Amniotic epithelial cell (primary cell): Measurements from ENCODE around the gene FBXL19.
A peak's percentile ranks its signal among the peaks of the same experiment; 100 is the strongest.

ENCODE experiments used
- DNase-seq: peaks from one replicate; pipeline ENCODE4 v3.0.0-alpha.2; 2010; ENCODE audit warnings: low read depth

Gene FBXL19

DNA sequence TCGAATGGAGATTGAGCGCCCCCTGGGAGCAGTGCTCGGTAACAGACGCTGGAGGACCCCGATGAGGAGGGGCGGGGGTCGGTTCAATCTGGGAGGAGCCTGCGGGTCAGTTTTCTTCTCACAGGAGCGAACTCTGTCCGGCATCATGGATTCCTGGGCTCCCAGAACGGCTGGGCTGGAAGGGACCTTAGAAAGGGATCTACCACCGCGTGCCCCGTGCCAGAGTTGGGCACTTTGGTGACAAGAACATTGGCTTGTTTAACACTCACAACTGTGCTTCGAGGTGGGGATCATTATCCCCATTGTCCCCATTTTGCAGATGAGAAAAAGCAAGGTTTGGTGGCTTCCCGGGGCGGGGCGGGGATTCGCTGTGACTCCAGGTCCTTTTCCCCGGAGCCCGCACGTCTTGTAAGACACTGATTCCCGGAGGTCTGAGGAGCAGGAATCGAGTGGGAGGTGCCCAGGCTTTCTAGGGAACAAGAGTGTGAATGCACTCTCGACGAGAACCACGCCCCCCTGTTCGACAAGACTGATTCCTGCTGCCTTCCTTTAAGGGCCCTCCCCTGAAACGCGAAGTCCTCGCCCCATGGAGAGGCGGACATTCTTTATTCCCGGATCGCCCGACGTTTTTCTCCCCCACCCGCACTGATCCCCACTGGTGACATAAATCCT lies 1.5 kb upstream of the FBXL19 start:
- DNase-seq, result peak; percentile 91

DNA sequence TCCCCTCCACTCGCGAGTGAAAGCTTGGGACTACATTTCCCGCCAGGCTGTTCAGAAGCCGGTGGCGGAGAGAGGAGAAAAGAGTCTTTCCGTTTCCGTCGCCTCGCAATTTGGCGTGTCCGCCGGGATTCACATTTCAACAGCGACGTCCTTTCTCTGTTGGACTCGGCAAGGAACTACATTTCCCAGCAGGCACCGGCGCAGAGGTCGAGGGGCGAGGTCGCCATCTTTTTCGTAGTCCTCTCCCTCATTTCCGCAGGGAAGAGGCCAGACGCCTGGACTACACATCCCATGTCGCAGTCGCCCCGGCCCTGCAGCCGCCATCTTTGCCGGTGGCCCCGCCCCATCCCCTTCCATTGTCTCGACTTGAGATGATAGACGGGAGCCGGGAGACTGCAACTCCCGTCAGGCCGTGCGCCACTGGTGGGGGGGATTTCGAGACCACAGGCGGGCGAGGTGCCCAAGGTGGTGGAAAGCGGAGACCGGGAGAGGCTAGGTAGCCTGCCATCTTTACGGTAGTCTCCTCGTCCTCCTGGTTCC lies 882 bp upstream of the FBXL19 start:
- peak; percentile 100 for DNase-seq

GRCh38 chr16:30922960-30923535 lies 324 bp upstream of the FBXL19 start:
- peak; percentile 100 for DNase-seq

DNA sequence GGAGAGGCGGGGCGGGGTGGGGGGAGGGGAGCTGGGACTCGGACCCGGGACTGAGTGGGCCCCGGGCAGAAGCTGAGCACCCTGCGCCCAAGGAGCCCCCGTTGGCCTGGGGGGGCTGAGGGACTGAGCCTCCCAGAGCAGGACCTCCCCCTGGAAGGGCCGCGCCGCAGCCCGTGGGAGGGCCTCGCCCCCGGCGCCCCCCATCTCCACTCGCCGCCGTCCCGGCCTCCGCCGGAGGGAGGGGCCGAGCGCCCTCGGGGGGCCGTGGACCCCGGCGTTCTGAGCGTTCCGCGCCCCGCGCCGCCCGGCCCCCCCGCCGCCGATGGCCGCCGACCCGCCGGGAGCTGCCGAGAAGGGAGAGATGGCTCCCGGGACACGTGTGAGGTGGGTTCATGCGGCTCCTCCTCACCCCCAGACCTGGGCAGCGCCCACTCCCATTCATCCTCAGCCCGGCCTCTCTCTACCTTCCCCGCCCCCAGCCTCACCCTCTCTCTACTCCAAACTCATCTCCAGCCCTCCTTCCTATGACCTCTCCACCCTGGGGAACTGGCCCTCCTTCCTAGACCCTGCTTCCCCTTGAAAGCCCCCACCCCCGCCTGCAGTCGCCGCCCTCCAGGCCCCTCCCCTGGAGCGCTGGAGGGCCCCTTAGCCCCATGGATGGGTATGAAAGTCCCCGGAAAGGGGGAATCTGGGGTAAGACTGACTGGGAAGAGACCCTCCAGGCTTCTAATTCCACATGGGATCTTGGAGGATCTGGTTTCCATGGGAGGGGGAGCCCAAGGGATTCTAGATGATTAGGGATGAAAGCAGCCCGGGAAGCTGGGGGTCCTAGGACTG lies 922 bp downstream of the FBXL19 start:
- no peak for DNase-seq

- no peak for DNase-seq
Measured at GRCh38 chr16:30924913-30925631, 1.7 kb downstream of the FBXL19 start.

GRCh38 chr16:30925632-30925987 lies 2.2 kb downstream of the FBXL19 start:
- no peak for DNase-seq

- DNase-seq, result no peak
Measured at GRCh38 chr16:30925995-30926811, 2.8 kb downstream of the FBXL19 start.

- no peak for DNase-seq
Measured at GRCh38 chr16:30926937-30927788, 3.8 kb downstream of the FBXL19 start.

GRCh38 chr16:30927789-30928378 lies 4.5 kb downstream of the FBXL19 start:
- peak; percentile 37 for DNase-seq

GRCh38 chr16:30928390-30928789 lies 5.0 kb downstream of the FBXL19 start:
- DNase-seq, result no peak

GRCh38 chr16:30929167-30929566 lies 5.8 kb downstream of the FBXL19 start:
- DNase-seq, result no peak

GRCh38 chr16:30930160-30930571 lies 6.8 kb downstream of the FBXL19 start:
- no peak for DNase-seq

GRCh38 chr16:30931068-30931650 lies 7.8 kb downstream of the FBXL19 start:
- DNase-seq, result no peak

- DNase-seq, result peak; percentile 62
Measured at GRCh38 chr16:30934827-30935557, 11.6 kb downstream of the FBXL19 start.

- DNase-seq, result no peak
Measured at GRCh38 chr16:30937692-30938091, 14.3 kb downstream of the FBXL19 start.

- DNase-seq, result peak; percentile 86
Measured at GRCh38 chr16:30939571-30939970, 16.2 kb downstream of the FBXL19 start.

GRCh38 chr16:30941600-30942425 lies 18.4 kb downstream of the FBXL19 start:
- peak; percentile 62 for DNase-seq

GRCh38 chr16:30942426-30942806 lies 19.0 kb downstream of the FBXL19 start:
- DNase-seq, result no peak
